Activated naive CD4-positive, alpha-beta T cell treated with anti-CD3 and anti-CD28 coated beads, Interleukin-2, amount 50 U/mL, for 72 hours (primary cell): ENCODE measurements around the gene SLC50A1. TPM values are rescaled to one million over a fixed set of nuclear protein-coding genes. Genes with fewer than 3 reads are reported as not detected.
"Not testable (repeated sequence)": the region's sequence is repeated elsewhere in the genome, so short reads cannot be mapped to it uniquely, and the experiment has no call there.

Source experiments
- ATAC-seq, 2 donors: fragments of 150-1000 bp; cut with Tn5 transposase; 2 replicates each; pipeline ENCODE4 v1.10.0; 2021; ENCODE audit warnings: mild to moderate bottlenecking in 2 of 2, moderate library complexity in 2 of 2
- DNase-seq, 2 donors: peaks; one replicate each; pipeline ENCODE4 v3.0.0; 2021 to 2022; ENCODE audit warnings: low spot score in 2 of 2
- H3K27ac Mint-ChIP-seq, 2 donors: one replicate each; pipeline ENCODE4 v1.8.0; 2022; ENCODE audit warnings: mild to moderate bottlenecking in 2 of 2, mixed read lengths in 2 of 2
- H3K36me3 Mint-ChIP-seq, 2 donors: one replicate each; pipeline ENCODE4 v1.8.0; 2022; ENCODE audit warnings: mixed read lengths in 2 of 2
- H3K9me3 Mint-ChIP-seq, 2 donors: one replicate each; pipeline ENCODE4 v1.8.0; 2022; ENCODE audit warnings: mixed read lengths in 2 of 2
- total RNA-seq, 2 donors: library from RNA; stranded (reverse); gene quantifications; one replicate each; pipeline ENCODE4 v1.2.3, GENCODE V29; 2022

The SLC50A1 gene
- total RNA-seq, 2 donors from 2014 or later = 47.4 to 49.4 TPM

- H3K9me3 Mint-ChIP-seq = no peaks in the 10 kb centered on the region
- ATAC-seq (no peak), DNase-seq (no peak)
- no peaks in the 10 kb centered on the region for H3K36me3 Mint-ChIP-seq
- peak overlapping the region in 1 of 2 donors; percentile 62 for H3K27ac Mint-ChIP-seq
These were observed 7.5 kb upstream of the SLC50A1 start for GRCh38 chr1:155127967-155128754.

GRCh38 chr1:155128755-155129473 lies 6.7 kb upstream of the SLC50A1 start:
- H3K27ac Mint-ChIP-seq = peak overlapping the region in 1 of 2 donors; percentile 62
- DNase-seq = no peak
- no peaks in the 10 kb centered on the region for H3K36me3 Mint-ChIP-seq
- no peaks in the 10 kb centered on the region for H3K9me3 Mint-ChIP-seq
- ATAC-seq = peak in 1 of 2 donors; percentile 3

- no peak for ATAC-seq
- no peak for DNase-seq
- Mint-ChIP-seq H3K36me3 (no peaks in the 10 kb centered on the region), H3K27ac (no peak overlapping the region), H3K9me3 (no peaks in the 10 kb centered on the region)
These were observed 5.2 kb upstream of the SLC50A1 start for GRCh38 chr1:155130272-155131006.

GRCh38 chr1:155131285-155131684 lies 4.4 kb upstream of the SLC50A1 start:
- no peak for ATAC-seq
- no peak for DNase-seq
- Mint-ChIP-seq H3K36me3 (peaks cover 0 to 6% of the 10 kb centered on the region in 2 donors), H3K9me3 (no peaks in the 10 kb centered on the region), H3K27ac (peak overlapping the region in 1 of 2 donors; percentile 37)

GRCh38 chr1:155131856-155132255 lies 3.8 kb upstream of the SLC50A1 start:
- Mint-ChIP-seq H3K27ac (peak overlapping the region in 1 of 2 donors; percentile 37), H3K36me3 (peaks cover 2 to 6% of the 10 kb centered on the region in 2 donors), H3K9me3 (no peaks in the 10 kb centered on the region)
- no peak for DNase-seq
- no peak for ATAC-seq

GRCh38 chr1:155133799-155134281 lies 1.8 kb upstream of the SLC50A1 start:
- DNase-seq = no peak
- no peaks in the 10 kb centered on the region for H3K9me3 Mint-ChIP-seq
- ATAC-seq = no peak
- H3K27ac Mint-ChIP-seq = no peak overlapping the region
- H3K36me3 Mint-ChIP-seq = peaks cover 18 to 21% of the 10 kb centered on the region in 2 donors

- ATAC-seq = no peak
- peak overlapping the region; percentile 94 to 98 for H3K27ac Mint-ChIP-seq
These were observed 1.3 kb upstream of the SLC50A1 start for GRCh38 chr1:155134322-155134721.

GRCh38 chr1:155134880-155135414 lies 705 bp upstream of the SLC50A1 start:
- DNase-seq = peak; percentile 55 to 85
- peak overlapping the region; percentile 94 to 98 for H3K27ac Mint-ChIP-seq
- no peaks in the 10 kb centered on the region for H3K9me3 Mint-ChIP-seq
- peaks cover 25 to 29% of the 10 kb centered on the region in 2 donors for H3K36me3 Mint-ChIP-seq
- peak; percentile 59 to 69 for ATAC-seq

More at GRCh38 chr1:155134322-155134721, 1.3 kb upstream of the SLC50A1 start:
- Mint-ChIP-seq H3K36me3 (peaks cover 20 to 23% of the 10 kb centered on the region in 2 donors), H3K9me3 (no peaks in the 10 kb centered on the region)
- DNase-seq = no peak

- ATAC-seq (no peak), DNase-seq (no peak)
- H3K9me3 Mint-ChIP-seq = no peaks in the 10 kb centered on the region
These were observed 1.1 kb downstream of the SLC50A1 start for GRCh38 chr1:155136748-155137147.

GRCh38 chr1:155137154-155137949 lies 1.7 kb downstream of the SLC50A1 start:
- H3K27ac Mint-ChIP-seq = peak overlapping the region; percentile 94 to 98
- H3K9me3 Mint-ChIP-seq = no peaks in the 10 kb centered on the region
- no peak for DNase-seq
- peaks cover 32 to 36% of the 10 kb centered on the region in 2 donors for H3K36me3 Mint-ChIP-seq
- no peak for ATAC-seq

More at GRCh38 chr1:155136748-155137147, 1.1 kb downstream of the SLC50A1 start:
- Mint-ChIP-seq H3K36me3 (peaks cover 32 to 36% of the 10 kb centered on the region in 2 donors), H3K27ac (peak overlapping the region; percentile 94 to 98)

GRCh38 chr1:155139895-155140629 lies 4.4 kb downstream of the SLC50A1 start, which contains the start of gene DPM3:
TSS of gene DPM3 (minus strand) at chr1:155140531. CDS start at chr1:155140240, 291 bp downstream.
- ATAC-seq (peak; percentile 71 to 80), DNase-seq (peak; percentile 88)
- Mint-ChIP-seq H3K9me3 (no peaks in the 10 kb centered on the region), H3K36me3 (peaks cover 32 to 36% of the 10 kb centered on the region in 2 donors), H3K27ac (peak within 1 kb of the TSS; percentile 94 to 98)

GRCh38 chr1:155140630-155140953 lies 4.9 kb downstream of the SLC50A1 start:
- Mint-ChIP-seq H3K9me3 (no peaks in the 10 kb centered on the region), H3K27ac (peak overlapping the region; percentile 94 to 98), H3K36me3 (peaks cover 32 to 35% of the 10 kb centered on the region in 2 donors)
- ATAC-seq = no peak
- no peak for DNase-seq

- H3K27ac Mint-ChIP-seq = no peak overlapping the region
- DNase-seq (no peak), ATAC-seq (no peak)
- H3K9me3 Mint-ChIP-seq = no peaks in the 10 kb centered on the region
- H3K36me3 Mint-ChIP-seq = peaks cover 30 to 31% of the 10 kb centered on the region in 2 donors
These were observed 6.1 kb downstream of the SLC50A1 start for GRCh38 chr1:155141749-155142148.

GRCh38 chr1:155145491-155145890 lies 9.8 kb downstream of the SLC50A1 start:
- no peak overlapping the region for H3K27ac Mint-ChIP-seq
- peaks cover 1 to 2% of the 10 kb centered on the region in 2 donors for H3K36me3 Mint-ChIP-seq
- ATAC-seq (no peak), DNase-seq (no peak)
- H3K9me3 Mint-ChIP-seq = no peaks in the 10 kb centered on the region

- H3K9me3 Mint-ChIP-seq, H3K36me3 Mint-ChIP-seq, ATAC-seq: not testable (repeated sequence)
These were observed 20.5 kb downstream of the SLC50A1 start for GRCh38 chr1:155155996-155156643.

More at GRCh38 chr1:155155996-155156643, 20.5 kb downstream of the SLC50A1 start:
- H3K27ac Mint-ChIP-seq, DNase-seq: not testable (repeated sequence)
